AML-193 (cell line): ENCODE data around the gene PHLDA1.
"Not testable (repeated sequence)": the region's sequence is repeated elsewhere in the genome, so short reads cannot be mapped to it uniquely, and the experiment has no call there.

Source experiments
- DNase-seq, 2 experiments: peaks; one replicate each; lab custom pipeline; 2025; lab: John Stamatoyannopoulos, UW

The PHLDA1 gene

GRCh38 chr12:76018672-76019071, 12.9 kb downstream of the PHLDA1 start:
- DNase-seq, result no peak

GRCh38 chr12:76018111-76018510, 13.5 kb downstream of the PHLDA1 start:
- DNase-seq, result no peak

DNA sequence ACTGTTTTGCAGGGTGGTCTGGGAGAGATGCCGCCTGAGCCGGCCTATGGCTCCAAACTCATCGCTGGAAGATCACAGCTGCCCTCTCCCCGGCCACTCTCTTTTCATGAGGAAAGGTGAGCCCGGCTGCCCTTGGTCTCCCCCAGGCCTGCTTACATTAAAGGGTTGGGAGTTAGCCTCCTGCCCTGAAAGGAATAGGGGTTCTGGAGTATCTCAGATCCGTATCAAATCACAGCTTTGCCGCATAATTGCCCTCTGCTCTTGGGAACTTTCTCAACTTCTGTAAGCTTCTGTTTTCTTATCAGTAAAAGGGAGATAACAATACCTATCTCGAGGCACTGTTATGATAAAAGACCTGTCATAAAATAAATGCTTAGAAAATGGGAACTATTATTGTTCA, 17.6 kb downstream of the PHLDA1 start:
- DNase-seq, result no peak

DNA sequence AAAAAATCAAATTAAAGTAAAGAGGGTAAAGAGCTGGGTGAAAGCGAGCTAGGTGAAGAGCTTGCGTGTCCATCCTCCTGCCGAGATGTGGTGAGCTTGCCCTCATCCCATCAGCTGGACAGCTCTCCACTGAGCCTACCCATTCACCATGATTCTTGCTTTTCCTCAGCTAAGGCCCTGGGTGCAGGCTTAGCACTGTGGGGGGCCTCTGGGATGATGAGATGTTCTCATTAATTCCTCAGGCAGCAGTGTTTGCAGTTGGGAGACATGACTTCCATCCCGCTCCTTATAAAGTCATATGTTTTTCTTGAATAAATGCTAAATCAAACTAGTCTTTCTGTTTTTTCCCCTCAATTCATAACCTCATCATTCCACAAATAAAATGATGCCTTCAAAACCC, 18.0 kb downstream of the PHLDA1 start:
- no peak for DNase-seq

DNA sequence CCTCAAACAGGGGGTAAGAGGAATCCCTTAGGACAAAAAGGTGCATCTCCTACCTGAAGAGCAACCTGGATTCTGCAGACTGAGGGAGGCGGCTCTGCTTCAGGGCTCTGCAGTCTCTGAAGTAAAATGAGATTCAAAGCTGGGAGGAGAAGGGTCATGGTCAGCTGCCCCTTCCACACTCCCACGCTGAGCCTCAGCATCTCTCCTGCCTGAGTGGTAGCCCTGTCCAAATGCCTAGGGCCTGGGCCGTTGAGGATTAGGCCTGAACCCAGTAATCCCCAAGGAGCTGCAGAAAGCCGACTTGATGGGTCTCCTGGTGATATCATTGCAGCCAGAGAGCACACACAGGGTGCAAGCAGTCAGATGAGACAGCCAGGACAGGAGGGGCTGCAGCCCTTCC, 18.9 kb downstream of the PHLDA1 start:
- DNase-seq, result no peak

GRCh38 chr12:76010732-76011458, 20.7 kb downstream of the PHLDA1 start:
- no peak for DNase-seq

DNA sequence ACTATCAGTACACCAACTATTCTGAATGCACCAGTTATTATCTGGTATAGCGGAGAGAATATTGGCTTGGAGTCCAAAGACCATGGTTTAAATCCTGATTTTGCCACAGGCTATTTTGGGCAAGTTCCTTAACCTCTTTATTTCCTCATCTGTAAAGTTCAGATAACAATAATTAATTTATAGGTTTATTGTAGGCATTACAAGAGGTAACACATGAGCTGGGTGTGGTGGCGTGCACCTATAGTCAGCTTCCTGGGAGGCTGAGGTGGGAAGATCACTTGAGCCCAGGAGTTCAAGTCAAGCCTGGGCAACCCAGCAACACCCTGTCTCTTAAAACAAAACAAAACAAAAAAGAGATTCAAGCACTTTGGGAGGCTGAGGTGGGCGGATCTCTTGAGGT, 23.1 kb downstream of the PHLDA1 start:
- DNase-seq, result no peak

GRCh38 chr12:76007640-76008039, 23.9 kb downstream of the PHLDA1 start:
- no peak for DNase-seq

DNA sequence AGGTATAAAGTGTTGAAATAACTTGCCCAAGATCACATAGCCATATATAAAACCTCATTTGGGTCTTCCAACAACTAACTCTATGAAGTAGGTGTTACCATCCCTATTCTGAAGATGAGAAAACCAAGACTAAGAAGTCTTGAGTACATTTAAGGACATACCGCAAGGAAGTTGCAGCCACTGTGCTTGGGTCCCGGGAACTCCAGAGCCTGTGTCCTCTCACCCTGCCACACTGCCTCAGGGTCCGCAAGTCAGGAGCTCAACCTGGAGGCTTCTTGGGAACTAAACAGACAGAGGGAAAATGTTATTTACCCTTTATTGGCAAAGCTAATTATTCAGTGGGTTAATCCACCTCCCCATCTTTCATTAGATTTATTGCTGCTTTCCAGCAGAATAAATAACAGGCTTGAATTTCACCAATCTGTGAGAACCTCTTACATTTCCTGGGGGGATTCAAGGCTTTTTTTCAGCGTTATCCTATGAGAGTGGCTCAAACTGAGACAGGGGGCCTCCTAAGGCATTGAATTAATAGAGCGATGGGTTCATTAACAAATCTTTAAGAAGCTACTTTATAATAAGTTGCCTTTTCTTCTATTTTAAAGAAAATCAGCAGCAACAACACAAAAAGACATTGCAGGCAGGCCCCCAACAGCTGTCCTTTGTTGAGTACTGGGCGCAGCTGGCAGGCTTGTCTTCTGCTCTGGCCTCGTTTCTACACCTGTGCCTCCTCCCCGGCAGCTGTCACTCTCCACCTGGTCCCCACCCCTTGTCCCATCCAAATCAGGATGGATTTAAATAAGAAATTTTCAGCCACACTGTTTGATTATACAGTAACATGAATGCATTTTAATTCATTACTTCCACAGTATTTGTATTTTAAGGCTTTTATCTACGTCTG, 25.3 kb downstream of the PHLDA1 start:
- no peak for DNase-seq

GRCh38 chr12:76003355-76003638, 28.3 kb downstream of the PHLDA1 start:
- no peak for DNase-seq

- no peak for DNase-seq
These were observed 28.8 kb downstream of the PHLDA1 start for GRCh38 chr12:76002598-76003354.

- no peak for DNase-seq
These were observed 33.1 kb downstream of the PHLDA1 start for GRCh38 chr12:75998292-75999063.

GRCh38 chr12:75997658-75998057, 33.9 kb downstream of the PHLDA1 start:
- DNase-seq, result no peak

GRCh38 chr12:75996861-75997447, 34.6 kb downstream of the PHLDA1 start:
- no peak for DNase-seq

DNA sequence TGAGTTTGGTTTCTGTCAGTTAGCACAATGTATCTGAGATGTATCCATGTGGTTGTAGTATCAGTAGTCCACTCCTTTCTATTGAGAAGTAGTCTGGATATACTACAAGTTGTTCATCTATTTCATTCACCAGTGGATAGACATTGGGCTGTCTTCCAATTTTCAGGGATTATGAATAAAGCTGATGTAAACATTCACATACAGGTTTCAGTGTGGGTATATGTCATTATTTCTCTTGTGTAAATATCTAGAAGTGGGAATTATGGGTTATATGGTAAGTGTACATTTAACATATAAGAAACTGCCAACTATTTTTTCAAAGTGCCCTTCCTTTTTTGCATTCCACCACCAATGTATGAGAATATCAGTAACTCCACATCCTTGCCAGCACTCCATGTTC, 35.9 kb downstream of the PHLDA1 start:
- DNase-seq, result no peak

DNA sequence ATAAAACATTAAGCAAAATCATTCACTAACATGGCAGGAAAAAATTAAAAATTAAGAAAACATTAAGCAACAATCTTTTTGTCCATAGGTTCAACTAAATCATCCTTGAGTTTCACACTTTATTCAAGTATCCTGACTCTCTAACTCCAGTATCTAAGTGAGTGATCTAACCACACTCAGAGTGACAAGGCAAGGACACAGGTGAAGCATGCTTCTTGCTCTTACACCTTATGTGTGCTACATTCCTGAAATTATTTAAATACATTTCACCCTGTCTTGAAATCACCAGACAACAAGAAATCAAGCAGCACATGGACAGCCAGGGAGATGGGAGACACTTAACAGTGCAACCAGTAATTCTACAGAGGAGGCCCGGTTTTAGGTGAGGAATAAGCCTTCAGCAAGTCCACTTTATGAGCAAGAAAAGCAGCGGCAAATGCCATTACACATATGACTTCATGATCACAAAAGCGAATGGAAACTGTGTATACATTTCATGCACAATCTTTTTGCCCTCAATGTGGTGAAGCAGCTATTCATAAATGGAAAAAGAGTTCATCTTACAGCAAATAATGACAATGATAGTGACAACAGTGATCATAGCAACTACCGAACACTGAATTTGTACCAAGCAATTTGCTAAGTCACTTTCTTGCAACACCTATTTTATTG, 37.4 kb downstream of the PHLDA1 start:
- no peak for DNase-seq

DNA sequence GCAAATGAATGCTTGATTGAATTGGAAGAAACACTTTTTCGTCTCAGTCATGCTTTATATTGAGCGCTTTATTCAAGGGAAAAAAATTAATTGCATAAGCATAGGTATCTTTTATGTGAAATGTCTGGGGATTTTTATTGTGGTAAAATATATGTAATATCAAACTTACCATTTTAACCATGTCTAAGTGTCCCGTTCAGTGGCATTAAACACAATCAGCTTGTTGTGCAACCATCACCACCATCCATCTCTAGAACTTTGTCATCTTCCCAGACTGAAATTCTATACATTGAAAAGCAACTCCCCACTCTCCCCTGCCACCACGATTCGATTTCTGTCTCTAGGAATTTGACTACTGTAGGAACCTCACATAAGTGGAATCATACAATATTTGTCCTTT, 39.8 kb downstream of the PHLDA1 start:
- no peak for DNase-seq

DNA sequence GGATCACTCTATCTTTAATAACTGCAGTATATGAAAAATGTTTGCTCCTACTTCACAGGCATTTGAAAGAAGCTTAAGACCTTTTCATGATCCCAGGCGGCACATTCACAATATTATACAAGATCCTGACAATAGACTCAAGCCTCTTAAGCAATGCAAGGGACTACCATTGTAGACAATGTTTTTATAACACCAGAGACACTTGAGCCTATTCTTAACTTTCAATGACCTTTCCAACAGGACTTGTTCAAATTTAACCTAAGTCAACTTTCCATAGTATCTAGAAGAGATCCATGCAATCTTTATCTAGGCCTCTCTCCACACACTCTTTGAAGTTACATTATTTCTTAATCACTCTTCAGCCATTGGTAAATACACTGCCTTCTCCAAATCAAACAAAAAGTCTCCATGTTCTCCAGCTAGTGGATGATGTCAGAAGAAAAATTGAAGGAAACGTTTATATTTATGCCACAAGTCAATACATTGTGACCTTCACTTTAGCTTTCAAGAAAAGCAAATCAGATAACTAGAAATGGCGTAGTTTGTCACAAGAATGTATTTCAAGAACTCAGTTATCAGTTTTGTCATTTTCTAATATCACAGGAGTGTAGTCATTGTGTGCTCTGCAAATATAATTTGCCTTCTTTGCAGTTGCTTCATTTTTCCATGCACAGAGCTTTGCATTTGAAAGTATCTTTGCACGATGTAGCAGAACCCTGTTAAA, 41.2 kb downstream of the PHLDA1 start:
- no peak for DNase-seq

DNA sequence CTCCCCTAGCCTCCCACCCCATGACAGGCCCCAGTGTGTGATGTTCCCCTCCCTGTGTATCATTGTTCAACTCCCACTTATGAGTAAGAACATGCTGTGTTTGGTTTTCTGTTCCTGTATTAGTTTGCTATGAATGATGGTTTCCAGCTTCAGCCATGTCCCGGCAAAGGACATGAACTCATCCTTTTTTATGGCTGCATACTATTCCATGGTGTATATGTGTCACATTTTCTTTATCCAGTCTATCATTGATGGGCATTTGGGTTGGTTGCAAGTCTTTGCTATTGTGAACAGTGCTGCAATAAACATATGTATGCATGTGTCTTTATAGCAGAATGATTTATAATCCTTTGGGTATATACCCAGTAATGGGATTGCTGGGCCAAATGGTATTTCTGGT, 43.9 kb downstream of the PHLDA1 start:
- not testable (repeated sequence) for DNase-seq

- no peak for DNase-seq
These were observed 45.4 kb downstream of the PHLDA1 start for GRCh38 chr12:75986001-75986746.
